ENCODE results near the gene NAPSA.

Gene NAPSA

GRCh38 chr19:50314724-50315708 lies 50.4 kb downstream of the NAPSA start:
- DNase-seq: no peak

GRCh38 chr19:50313812-50314536 lies 51.5 kb downstream of the NAPSA start:
- DNase-seq: no peak

GRCh38 chr19:50312967-50313811 lies 52.2 kb downstream of the NAPSA start:
- no peak for DNase-seq

GRCh38 chr19:50311723-50312635 lies 53.5 kb downstream of the NAPSA start:
- peak in 1 of 4 experiments; percentile 33 for DNase-seq

- no peak for DNase-seq
Observed at GRCh38 chr19:50310759-50311465, 54.5 kb downstream of the NAPSA start.

- no peak for DNase-seq
Observed at GRCh38 chr19:50309396-50310125, 55.9 kb downstream of the NAPSA start.

- DNase-seq: no peak
Observed at GRCh38 chr19:50308991-50309390, 56.4 kb downstream of the NAPSA start.
